Neural progenitor cell (in vitro differentiated cells): Measurements from ENCODE around the gene CSRP1. TPM values are rescaled to one million over a fixed set of nuclear protein-coding genes. Genes with fewer than 3 reads are reported as not detected.

Experiments
- DNase-seq: peaks from one replicate; pipeline ENCODE4 v3.0.0-alpha.2; 2016; ENCODE audit warnings: low spot score
- H2AFZ ChIP-seq: fragments of 200-600 bp; sonication (generic); replicated peaks from 2 replicates; pipeline ENCODE4 v1.6.1; 2016; ENCODE audit warnings: antibody characterized with exemption
- H3F3A ChIP-seq: fragments of 200-600 bp; sonication (generic); 2 replicates; pipeline ENCODE4 v1.6.1; 2016; ENCODE audit warnings: antibody characterized with exemption, low read depth
- H3K27ac ChIP-seq: fragments of 200-600 bp; sonication (generic); 2 replicates; pipeline ENCODE4 v1.5.1; 2016; ENCODE audit warnings: mild to moderate bottlenecking
- H3K27me3 ChIP-seq: fragments of 200-600 bp; sonication (generic); 2 replicates; pipeline ENCODE4 v1.6.1; 2016; ENCODE audit warnings: mild to moderate bottlenecking, moderate library complexity
- H3K36me3 ChIP-seq: fragments of 200-600 bp; sonication (generic); 2 replicates; pipeline ENCODE4 v1.5.1; 2016
- H3K4me1 ChIP-seq: fragments of 200-600 bp; sonication (generic); 2 replicates; pipeline ENCODE4 v1.6.1; 2016; ENCODE audit warnings: mixed run types
- H3K4me2 ChIP-seq: fragments of 200-600 bp; sonication (generic); 2 replicates; pipeline ENCODE4 v1.6.1; 2016
- H3K4me3 ChIP-seq: fragments of 200-600 bp; sonication (generic); 2 replicates; pipeline ENCODE4 v1.5.1; 2016
- H3K79me2 ChIP-seq: fragments of 200-600 bp; sonication (generic); 2 replicates; pipeline ENCODE4 v1.6.1; 2016; ENCODE audit warnings: low read depth
- H3K9ac ChIP-seq: fragments of 200-600 bp; sonication (generic); 2 replicates; pipeline ENCODE4 v1.6.1; 2016
- H3K9me3 ChIP-seq: fragments of 200-600 bp; sonication (generic); 2 replicates; pipeline ENCODE4 v1.5.1; 2016; ENCODE audit warnings: low read depth
- H4K20me1 ChIP-seq: fragments of 200-600 bp; sonication (generic); 2 replicates; pipeline ENCODE4 v1.6.1; 2016; ENCODE audit warnings: low read depth
- H3K27ac Mint-ChIP-seq: 3 replicates; pipeline ENCODE4 v1.8.0; 2021; ENCODE audit warnings: mixed read lengths
- H3K27me3 Mint-ChIP-seq: 2 replicates; pipeline ENCODE4 v1.8.0; 2022; ENCODE audit warnings: low read depth, mild to moderate bottlenecking, inconsistent platforms, moderate library complexity, mixed read lengths; ENCODE audit not compliant: insufficient read depth
- H3K36me3 Mint-ChIP-seq: 3 replicates; pipeline ENCODE4 v1.8.0; 2021; ENCODE audit warnings: mixed read lengths
- H3K4me1 Mint-ChIP-seq: 3 replicates; pipeline ENCODE4 v1.8.0; 2021; ENCODE audit warnings: mixed read lengths
- H3K4me3 Mint-ChIP-seq: 3 replicates; pipeline ENCODE4 v1.8.0; 2021; ENCODE audit warnings: mild to moderate bottlenecking, moderate library complexity, mixed read lengths
- H3K9me3 Mint-ChIP-seq: 3 replicates; pipeline ENCODE4 v1.8.0; 2020; ENCODE audit warnings: mixed read lengths
- CTCF ChIP-seq: fragments of 200-600 bp; sonication (generic); IDR thresholded peaks from 2 replicates; pipeline ENCODE4 v1.5.1; 2017; ENCODE audit warnings: antibody characterized with exemption, mild to moderate bottlenecking
- EZH2 ChIP-seq: fragments of 200-600 bp; sonication (generic); IDR thresholded peaks from 2 replicates; pipeline ENCODE4 v1.6.1; 2017; ENCODE audit warnings: antibody characterized with exemption, mild to moderate bottlenecking, moderate library complexity
- EZH2phosphoT487 ChIP-seq: fragments of 200-600 bp; sonication (generic); IDR thresholded peaks from 2 replicates; pipeline ENCODE4 v1.6.1; 2017; ENCODE audit warnings: antibody characterized with exemption
- total RNA-seq: library from RNA; depleted of rRNA; stranded (reverse); fragments of >200 nt; gene quantifications from 2 replicates; pipeline ENCODE4 v1.2.3, GENCODE V29; 2015; ENCODE audit warnings: low replicate concordance

CSRP1 gene
- total RNA-seq, 1 donor from 2014 or later, result 2.5 TPM

DNA sequence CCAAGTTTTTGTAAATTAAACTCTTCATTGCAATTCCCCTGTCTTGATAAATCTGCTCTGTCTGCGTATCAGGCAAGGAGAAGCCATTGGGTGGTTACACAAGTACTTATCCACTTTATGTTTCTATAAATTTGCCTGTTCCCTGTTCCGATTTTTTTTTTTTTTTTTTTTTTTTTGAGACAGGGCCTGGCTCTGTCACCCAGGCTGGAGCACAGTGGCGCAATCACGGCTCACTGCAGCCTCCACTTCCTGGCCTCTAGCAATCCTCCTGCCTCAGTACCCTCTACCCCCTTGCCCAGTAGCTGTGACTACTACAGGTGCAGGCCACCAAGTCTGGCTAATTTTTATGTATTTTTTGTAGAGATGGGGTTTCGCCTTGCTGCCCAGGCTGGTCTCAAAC lies 11.1 kb upstream of the CSRP1 start:
- no peaks in the 10 kb centered on the region for H3K27me3 ChIP-seq
- no peaks in the 10 kb centered on the region for H3K9me3 ChIP-seq
- Mint-ChIP-seq H3K4me1 (peaks cover 1% of the 10 kb centered on the region), H3K4me3 (no peak overlapping the region), H3K27me3 (peaks cover 3% of the 10 kb centered on the region), H3K36me3 (no peaks in the 10 kb centered on the region), H3K9me3 (no peaks in the 10 kb centered on the region), H3K27ac (no peak overlapping the region)
- H3K36me3 ChIP-seq, result no peaks in the 10 kb centered on the region
- no peak overlapping the region for H3K9ac ChIP-seq
- H3K4me3 ChIP-seq, result no peak overlapping the region
- no peaks in the 10 kb centered on the region for H3K79me2 ChIP-seq
- TF ChIP-seq EZH2 (no peak), EZH2phosphoT487 (no peak), CTCF (no peak)
- H3K27ac ChIP-seq, result no peak overlapping the region
- H3K4me1 ChIP-seq, result no peaks in the 10 kb centered on the region
- DNase-seq, result no peak
- H2AFZ ChIP-seq, result no peak overlapping the region
- H3F3A ChIP-seq, result no peaks in the 10 kb centered on the region
- no peaks in the 10 kb centered on the region for H4K20me1 ChIP-seq
- no peak overlapping the region for H3K4me2 ChIP-seq

- H3K9me3 ChIP-seq, result no peaks in the 10 kb centered on the region
Measured at GRCh38 chr1:201517631-201518030, 10.7 kb upstream of the CSRP1 start.

DNA sequence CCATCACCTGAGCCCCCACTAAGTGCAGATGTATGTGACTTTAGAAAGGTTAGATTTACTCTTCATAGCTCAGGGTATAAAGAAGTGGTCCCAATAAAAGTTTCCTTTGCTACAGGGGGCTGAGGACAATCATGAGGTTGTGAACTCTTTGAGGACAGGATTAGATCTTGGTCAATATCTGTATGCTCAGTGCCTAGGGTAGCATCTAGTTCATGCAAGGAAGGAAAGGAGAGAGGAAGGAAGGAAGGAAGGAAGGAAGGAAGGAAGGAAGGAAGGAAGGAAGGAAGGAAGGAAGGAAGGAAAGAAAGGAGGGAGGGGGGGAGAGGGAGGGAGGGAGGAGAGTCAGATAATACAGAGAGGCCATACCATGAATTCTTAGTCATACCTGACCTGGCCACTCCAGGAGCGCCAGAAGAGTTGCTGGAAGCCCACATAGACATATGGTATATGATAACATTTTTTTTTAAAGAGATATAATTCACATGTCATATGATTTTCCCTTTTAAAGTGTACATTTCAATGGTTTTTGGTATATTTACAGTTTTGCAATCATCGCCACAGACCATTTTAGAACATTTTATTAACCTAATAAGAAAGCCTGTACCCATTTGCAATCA lies 9.7 kb upstream of the CSRP1 start:
- Mint-ChIP-seq H3K4me1 (peaks cover 14% of the 10 kb centered on the region), H3K4me3 (no peak overlapping the region), H3K9me3 (no peaks in the 10 kb centered on the region)

More at GRCh38 chr1:201517631-201518030, 10.7 kb upstream of the CSRP1 start:
- Mint-ChIP-seq H3K36me3 (no peaks in the 10 kb centered on the region), H3K27ac (no peak overlapping the region), H3K4me3 (no peak overlapping the region), H3K4me1 (peaks cover 5% of the 10 kb centered on the region), H3K9me3 (no peaks in the 10 kb centered on the region), H3K27me3 (peaks cover 5% of the 10 kb centered on the region)
- DNase-seq, result no peak
- Histone ChIP-seq H3K4me2 (no peak overlapping the region), H3K36me3 (no peaks in the 10 kb centered on the region), H4K20me1 (no peaks in the 10 kb centered on the region), H3K27me3 (no peaks in the 10 kb centered on the region), H2AFZ (no peak overlapping the region), H3K27ac (no peak overlapping the region), H3K4me3 (no peak overlapping the region), H3F3A (no peaks in the 10 kb centered on the region), H3K4me1 (no peaks in the 10 kb centered on the region), H3K79me2 (no peaks in the 10 kb centered on the region), H3K9ac (no peak overlapping the region)
- TF ChIP-seq EZH2phosphoT487, result no peak
- TF ChIP-seq CTCF, result no peak
- TF ChIP-seq EZH2, result no peak

More for the DNA sequence above, 9.7 kb upstream of the CSRP1 start:
- Histone ChIP-seq H3K36me3 (no peaks in the 10 kb centered on the region), H3K4me2 (no peak overlapping the region), H4K20me1 (no peaks in the 10 kb centered on the region), H3K27me3 (no peaks in the 10 kb centered on the region), H3F3A (peaks cover 3% of the 10 kb centered on the region), H3K27ac (no peak overlapping the region), H3K9me3 (no peaks in the 10 kb centered on the region), H2AFZ (no peak overlapping the region), H3K79me2 (no peaks in the 10 kb centered on the region), H3K4me3 (no peak overlapping the region), H3K4me1 (no peaks in the 10 kb centered on the region), H3K9ac (no peak overlapping the region)
- Mint-ChIP-seq H3K36me3 (no peaks in the 10 kb centered on the region), H3K27ac (no peak overlapping the region), H3K27me3 (peaks cover 5% of the 10 kb centered on the region)
- TF ChIP-seq CTCF (no peak), EZH2 (no peak), EZH2phosphoT487 (no peak)
- no peak for DNase-seq
